SH-SY5Y (cell line): ENCODE data around the gene NAA38.

ENCODE experiments used
- GATA2 ChIP-seq: IDR thresholded peaks from 2 replicates; pipeline ENCODE4 v1.6.1; 2011; ENCODE audit warnings: mild to moderate bottlenecking, low read depth, low read length
- GATA3 ChIP-seq: IDR thresholded peaks from 2 replicates; pipeline ENCODE4 v1.6.1; 2011; ENCODE audit warnings: low read depth, mild to moderate bottlenecking, low read length, moderate library complexity

- TF ChIP-seq GATA3 (no peak), GATA2 (no peak)
Observed at GRCh38 chr17:7825206-7825990, 32.0 kb downstream of the NAA38 start.
